T-helper 2 cell treated with Interferon-gamma antibody and Interleukin-4, amounts not matched to agents 100 ng/mL and 5 ng/mL, for 36 hours (primary cell): ENCODE results near the gene ADARB2. TPM values are rescaled to one million over a fixed set of nuclear protein-coding genes. Genes with fewer than 3 reads are reported as not detected.

Experiments
- intact Hi-C: fragments of 100-400 bp; cut with micrococcal nuclease; formaldehyde crosslinking; loops from one replicate; pipeline ENCODE4 v1.15.1; 2023
- total RNA-seq: library from RNA; stranded (reverse); gene quantifications from 2 replicates; pipeline ENCODE4 v1.2.3, GENCODE V29; 2022

ADARB2 gene
- total RNA-seq, 1 donor from 2014 or later: not detected

GRCh38 chr10:1597370-1598146 lies 139.8 kb downstream of the ADARB2 start:
- intact Hi-C loops: no loop called here

GRCh38 chr10:1596482-1597099 lies 140.7 kb downstream of the ADARB2 start:
- intact Hi-C loops: no loop called here

- intact Hi-C loops: no loop called here
These were observed 141.6 kb downstream of the ADARB2 start for GRCh38 chr10:1595726-1596125.

- intact Hi-C loops: no loop called here
These were observed 142.1 kb downstream of the ADARB2 start for GRCh38 chr10:1595242-1595600.

- intact Hi-C loops: no loop called here
These were observed 142.7 kb downstream of the ADARB2 start for GRCh38 chr10:1594372-1595241.

- intact Hi-C loops: no loop called here
These were observed 145.6 kb downstream of the ADARB2 start for GRCh38 chr10:1591742-1592141.

- intact Hi-C loops: no loop called here
These were observed 146.3 kb downstream of the ADARB2 start for GRCh38 chr10:1591045-1591444.

GRCh38 chr10:1589257-1589656 lies 148.1 kb downstream of the ADARB2 start:
- intact Hi-C loops: no loop called here

- intact Hi-C loops: no loop called here
These were observed 154.6 kb downstream of the ADARB2 start for GRCh38 chr10:1582739-1583138.

- intact Hi-C loops: no loop called here
These were observed 156.1 kb downstream of the ADARB2 start for GRCh38 chr10:1581189-1581588.

GRCh38 chr10:1579671-1580070 lies 157.7 kb downstream of the ADARB2 start:
- intact Hi-C loops: no loop called here

- intact Hi-C loops: no loop called here
These were observed 158.2 kb downstream of the ADARB2 start for GRCh38 chr10:1579141-1579491.

- intact Hi-C loops: no loop called here
These were observed 158.8 kb downstream of the ADARB2 start for GRCh38 chr10:1578392-1579140.

GRCh38 chr10:1577945-1578344 lies 159.4 kb downstream of the ADARB2 start:
- intact Hi-C loops: no loop called here

- intact Hi-C loops: no loop called here
These were observed 160.0 kb downstream of the ADARB2 start for GRCh38 chr10:1577373-1577770.

GRCh38 chr10:1576467-1577372 lies 160.6 kb downstream of the ADARB2 start:
- intact Hi-C loops: no loop called here

- intact Hi-C loops: no loop called here
These were observed 161.7 kb downstream of the ADARB2 start for GRCh38 chr10:1575481-1576244.

GRCh38 chr10:1574719-1575118 lies 162.6 kb downstream of the ADARB2 start:
- intact Hi-C loops: no loop called here

- intact Hi-C loops: no loop called here
These were observed 163.3 kb downstream of the ADARB2 start for GRCh38 chr10:1573981-1574380.
